Keratinocyte (primary cell): ENCODE measurements around the gene TYROBP. TPM values are rescaled to one million over a fixed set of nuclear protein-coding genes. Genes with fewer than 3 reads are reported as not detected.

Experiments
- DNase-seq: peaks from one replicate; pipeline ENCODE4 v3.0.0-alpha.2; 2011; ENCODE audit warnings: low read depth, missing footprints, low spot score
- FAIRE-seq: peaks from 2 replicates; lab custom pipeline; 2011; peaks lifted over from hg19 to GRCh38; lab: Jason Lieb, UNC
- H2AFZ ChIP-seq: 2 replicates; pipeline ENCODE4 v1.6.0; 2012; ENCODE audit warnings: low read length, control low read depth, inconsistent platforms; ENCODE audit not compliant: control insufficient read depth
- H3K27ac ChIP-seq: 2 replicates; pipeline ENCODE4 v1.5.1; 2011; ENCODE audit warnings: low read length; ENCODE audit not compliant: control insufficient read depth, insufficient read depth
- H3K27me3 ChIP-seq: 3 replicates; pipeline ENCODE4 v1.6.0; 2011; ENCODE audit warnings: low read length; ENCODE audit not compliant: control insufficient read depth, insufficient read depth; ENCODE audit errors: extremely low read depth
- H3K36me3 ChIP-seq, 2 experiments: 2 replicates in 1 of 2; 3 replicates in 1 of 2; pipeline ENCODE4 v1.5.1; 2011; ENCODE audit warnings: low read length in 2 of 2, mild to moderate bottlenecking in 1 of 2; ENCODE audit not compliant: control insufficient read depth in 2 of 2, insufficient read depth in 2 of 2; ENCODE audit errors: extremely low read depth in 1 of 2
- H3K4me1 ChIP-seq: 3 replicates; pipeline ENCODE4 v1.5.1; 2011; ENCODE audit warnings: low read length; ENCODE audit not compliant: control insufficient read depth, insufficient read depth; ENCODE audit errors: extremely low read depth
- H3K4me2 ChIP-seq: 3 replicates; pipeline ENCODE4 v1.6.0; 2011; ENCODE audit warnings: low read depth, low read length; ENCODE audit not compliant: control insufficient read depth, insufficient read depth; ENCODE audit errors: extremely low read depth
- H3K4me3 ChIP-seq, 3 experiments: fragments of 200-600 bp in 1 of 3; sonication (generic) in 1 of 3; 2 replicates in 2 of 3; 3 replicates in 1 of 3; pipeline ENCODE4 v1.5.1; 2011 to 2016; ENCODE audit warnings: low read length in 3 of 3, mild to moderate bottlenecking in 3 of 3, control low read depth in 2 of 3, inconsistent platforms in 1 of 3, low read depth in 1 of 3, mixed read lengths in 1 of 3, mixed run types in 1 of 3, moderate library complexity in 1 of 3; ENCODE audit not compliant: control insufficient read depth in 2 of 3, insufficient read depth in 2 of 3; ENCODE audit errors: extremely low read depth in 1 of 3
- H3K79me2 ChIP-seq: 2 replicates; pipeline ENCODE4 v1.6.0; 2012; ENCODE audit warnings: low read length; ENCODE audit not compliant: control insufficient read depth, insufficient read depth
- H3K9ac ChIP-seq: 3 replicates; pipeline ENCODE4 v1.6.0; 2011; ENCODE audit warnings: low read length; ENCODE audit not compliant: control insufficient read depth, insufficient read depth; ENCODE audit errors: extremely low read depth
- H3K9me1 ChIP-seq: 3 replicates; pipeline ENCODE4 v1.6.0; 2011; ENCODE audit warnings: low read length; ENCODE audit not compliant: control insufficient read depth, insufficient read depth; ENCODE audit errors: extremely low read depth
- H3K9me3 ChIP-seq: 2 replicates; pipeline ENCODE4 v1.5.1; 2012; ENCODE audit warnings: low read depth, low read length; ENCODE audit not compliant: control insufficient read depth
- H4K20me1 ChIP-seq: 3 replicates; pipeline ENCODE4 v1.6.0; 2011; ENCODE audit warnings: low read length; ENCODE audit not compliant: control insufficient read depth, insufficient read depth; ENCODE audit errors: extremely low read depth
- CTCF ChIP-seq, 3 experiments: IDR thresholded peaks in 1 of 3; conservative IDR thresholded peaks in 1 of 3; optimal IDR thresholded peaks in 1 of 3; 2 replicates in 2 of 3; 3 replicates in 1 of 3; pipeline versions ENCODE3 to v1.5.1; 2011; ENCODE audit warnings: low read length in 3 of 3, mild to moderate bottlenecking in 3 of 3, moderate library complexity in 2 of 3, control low read depth in 1 of 3, inconsistent platforms in 1 of 3; ENCODE audit not compliant: insufficient read depth in 2 of 3; ENCODE audit errors: extremely low read depth in 1 of 3
- EZH2 ChIP-seq: IDR thresholded peaks from one replicate; pipeline ENCODE4 v1.6.1; 2012; ENCODE audit warnings: inconsistent platforms, mild to moderate bottlenecking, low read length, moderate library complexity
- dilution Hi-C: fragments of 300-500 bp; cut with MboI; formaldehyde crosslinking; loops from one replicate; pipeline ENCODE4 v1.7.0; 2020; ENCODE audit warnings: low sequenced_read_pairs; ENCODE audit not compliant: extremely low pct_ligation_motif_present
- polyA plus RNA-seq, 5 experiments: library from polyadenylated mRNA; depleted of rRNA in 3 of 5; stranded (reverse) in 3 of 5; stranded (forward) in 1 of 5; unstranded in 1 of 5; fragments of >200 nt; gene quantifications; 1 replicate in 1 of 5; 2 replicates in 3 of 5; 3 replicates in 1 of 5; pipeline versions ENCODE4 v1.2.1 to v1.2.3, GENCODE V29; 2011 to 2012; ENCODE audit warnings: missing spikeins in 2 of 5, low read depth in 1 of 5, low replicate concordance in 1 of 5

The TYROBP gene
- polyA plus RNA-seq, 1 donor (not counting 4 experiments of a cell fraction or from before 2014, with no cell fraction given) = not detected

- Histone ChIP-seq H2AFZ (no peak overlapping the region), H3K36me3 (no peaks in the 10 kb centered on the region), H3K4me2 (no peak overlapping the region), H3K9ac (no peak overlapping the region), H3K27me3 (no peaks in the 10 kb centered on the region), H3K4me1 (no peaks in the 10 kb centered on the region), H3K9me1 (no peaks in the 10 kb centered on the region), H3K9me3 (no peaks in the 10 kb centered on the region), H3K79me2 (no peaks in the 10 kb centered on the region), H4K20me1 (no peaks in the 10 kb centered on the region), H3K27ac (no peak overlapping the region), H3K4me3 (no peak overlapping the region)
- dilution Hi-C loops = no loop called here
- no peak for FAIRE-seq
- DNase-seq = no peak
- TF ChIP-seq CTCF (optimal IDR thresholded peaks at IDR 0.05 in 1 of 3, IDR thresholded peaks at IDR 0.05 in 1 of 3, conservative IDR thresholded peaks at IDR 0.05 in 1 of 3; ENCODE audit: extremely low read depth in 1 of 3, insufficient read depth in 2 of 3, low read length in 3 of 3) (no peak), EZH2 (no peak)
Observed at GRCh38 chr19:35913589-35913988, 5.5 kb upstream of the TYROBP start.

DNA sequence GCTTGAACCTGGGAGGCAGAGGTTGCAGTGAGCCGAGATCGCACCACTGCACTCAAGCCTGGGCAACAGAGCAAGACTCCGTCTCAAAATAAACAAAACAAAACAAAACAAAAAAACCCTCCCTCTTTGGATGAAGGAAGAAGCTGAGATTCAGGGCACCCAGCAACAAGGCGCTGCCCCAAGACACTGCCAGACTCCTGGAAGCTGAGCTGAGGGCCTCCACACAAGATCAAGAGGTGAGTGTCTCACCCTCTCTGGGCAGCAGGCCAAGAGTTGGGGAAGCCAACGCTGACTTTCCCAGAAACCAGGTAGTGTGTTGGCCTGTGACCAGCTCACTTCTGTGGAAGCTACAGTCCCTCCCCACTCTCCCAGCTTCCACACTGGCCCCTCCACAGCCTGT is 3.7 kb upstream of the TYROBP start:
- H3K27me3 ChIP-seq = no peaks in the 10 kb centered on the region
- no peaks in the 10 kb centered on the region for H3K79me2 ChIP-seq
- no peak for DNase-seq
- H2AFZ ChIP-seq = no peak overlapping the region
- H3K4me3 ChIP-seq = no peak overlapping the region
- H3K27ac ChIP-seq = no peak overlapping the region
- no peaks in the 10 kb centered on the region for H3K36me3 ChIP-seq
- H3K4me2 ChIP-seq = no peak overlapping the region
- H3K9ac ChIP-seq = no peak overlapping the region
- TF ChIP-seq CTCF (optimal IDR thresholded peaks at IDR 0.05 in 1 of 3, IDR thresholded peaks at IDR 0.05 in 1 of 3, conservative IDR thresholded peaks at IDR 0.05 in 1 of 3; ENCODE audit: extremely low read depth in 1 of 3, insufficient read depth in 2 of 3, low read length in 3 of 3) (no peak), EZH2 (no peak)
- H3K9me3 ChIP-seq = no peaks in the 10 kb centered on the region
- FAIRE-seq = no peak
- no peaks in the 10 kb centered on the region for H3K9me1 ChIP-seq
- H4K20me1 ChIP-seq = no peaks in the 10 kb centered on the region
- H3K4me1 ChIP-seq = no peaks in the 10 kb centered on the region
- dilution Hi-C loops = no loop called here
